GM19023 (cell line): Measurements from ENCODE around the gene RHBDD1.
A peak's percentile ranks its signal among the peaks of the same experiment; 100 is the strongest.

Source experiments
- ATAC-seq: cut with Tn5 transposase; IDR thresholded peaks from one replicate; pipeline ENCODE4 v1.9.1; 2021; ENCODE audit warnings: mild to moderate bottlenecking, moderate library complexity; ENCODE audit not compliant: unreplicated experiment

RHBDD1 gene, protein sequence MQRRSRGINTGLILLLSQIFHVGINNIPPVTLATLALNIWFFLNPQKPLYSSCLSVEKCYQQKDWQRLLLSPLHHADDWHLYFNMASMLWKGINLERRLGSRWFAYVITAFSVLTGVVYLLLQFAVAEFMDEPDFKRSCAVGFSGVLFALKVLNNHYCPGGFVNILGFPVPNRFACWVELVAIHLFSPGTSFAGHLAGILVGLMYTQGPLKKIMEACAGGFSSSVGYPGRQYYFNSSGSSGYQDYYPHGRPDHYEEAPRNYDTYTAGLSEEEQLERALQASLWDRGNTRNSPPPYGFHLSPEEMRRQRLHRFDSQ

DNA sequence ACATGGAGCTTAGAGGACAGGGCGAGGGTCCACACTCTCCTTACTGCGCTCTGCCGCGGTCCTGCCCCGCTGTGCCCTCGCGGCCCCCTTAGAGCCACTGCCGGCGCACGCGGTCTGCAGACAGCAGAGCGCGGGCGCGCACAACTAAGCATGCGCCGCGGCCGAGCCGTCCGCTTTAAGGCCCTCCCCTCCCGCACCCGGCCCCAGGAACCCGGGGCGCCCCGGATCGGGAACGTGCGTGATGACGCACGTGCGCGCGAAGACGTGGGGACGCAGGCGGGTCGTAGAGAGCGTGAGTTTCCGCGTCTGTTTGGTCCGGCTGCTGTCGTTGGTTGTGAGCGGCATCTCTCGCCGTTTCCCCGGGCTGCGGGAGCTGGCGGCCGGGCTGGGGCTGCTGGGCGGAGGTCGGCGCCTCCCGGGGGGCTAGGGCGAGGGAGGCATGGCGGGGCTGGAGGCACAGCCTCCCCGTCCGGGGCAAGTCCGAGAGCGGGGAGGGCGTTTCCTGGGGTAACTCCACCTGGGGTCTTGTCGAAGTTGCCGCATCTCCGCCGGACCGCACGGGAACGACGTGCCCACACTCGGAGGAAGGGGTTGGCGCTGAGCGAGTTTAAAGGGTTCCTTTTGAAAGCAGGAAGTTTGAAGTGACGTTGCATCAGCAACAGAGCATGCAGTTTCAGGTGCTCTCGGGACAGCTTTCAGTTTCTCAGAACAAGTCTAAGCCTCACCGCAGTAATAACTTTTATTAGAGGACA lies at the start of gene RHBDD1:
Gene RHBDD1, plus strand, starts transcription at position 259 of the 752 bp plus-strand sequence. CDS start 28,640 bp downstream, outside the sequence.
- ATAC-seq = peak; percentile 85

DNA sequence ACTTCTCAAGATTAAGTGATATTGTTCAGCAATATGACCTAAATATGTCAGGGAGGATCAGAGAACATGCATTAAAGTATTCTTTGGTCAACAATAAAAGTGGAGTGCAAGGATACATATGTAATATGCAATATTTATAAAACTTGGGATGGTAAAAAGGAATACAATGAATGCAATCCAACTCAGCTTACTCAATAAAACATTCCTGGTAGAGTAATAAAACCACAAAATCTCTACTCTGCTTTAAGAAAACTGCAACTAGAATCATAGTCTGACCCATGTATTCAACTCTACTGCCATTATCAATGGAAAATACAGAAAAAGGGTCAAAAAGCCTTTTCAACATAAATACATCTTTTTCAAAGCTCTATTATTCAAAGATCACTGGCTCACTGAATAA lies 47.8 kb upstream of the RHBDD1 start:
- ATAC-seq = no peak

DNA sequence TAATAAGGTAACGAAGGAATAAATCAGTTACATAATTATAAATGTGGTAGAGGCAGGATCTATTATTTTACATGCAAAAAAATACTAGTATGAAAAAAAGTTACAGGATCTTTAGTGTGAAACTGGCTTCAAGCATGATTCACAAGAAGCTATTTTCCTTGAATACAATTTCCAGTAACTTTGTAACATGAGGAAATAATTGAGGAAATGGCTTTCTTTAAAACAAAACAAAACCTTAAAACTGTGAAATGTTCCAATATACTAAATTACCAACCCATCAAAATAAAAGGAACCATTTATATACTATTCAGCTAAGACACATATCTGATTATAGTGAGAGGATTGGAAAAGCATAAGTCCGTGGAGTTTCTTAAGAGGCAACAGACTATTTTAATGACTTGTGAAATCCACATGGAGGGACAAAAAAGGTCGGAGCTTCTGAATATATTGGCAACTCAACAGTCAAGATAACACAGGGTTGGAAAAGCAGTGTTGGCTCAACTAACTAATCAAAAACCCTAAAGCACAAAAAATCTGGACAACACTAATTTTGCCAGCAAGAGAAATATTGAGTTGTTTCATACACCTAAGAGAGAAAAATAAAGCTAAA lies 46.9 kb upstream of the RHBDD1 start:
- no peak for ATAC-seq

DNA sequence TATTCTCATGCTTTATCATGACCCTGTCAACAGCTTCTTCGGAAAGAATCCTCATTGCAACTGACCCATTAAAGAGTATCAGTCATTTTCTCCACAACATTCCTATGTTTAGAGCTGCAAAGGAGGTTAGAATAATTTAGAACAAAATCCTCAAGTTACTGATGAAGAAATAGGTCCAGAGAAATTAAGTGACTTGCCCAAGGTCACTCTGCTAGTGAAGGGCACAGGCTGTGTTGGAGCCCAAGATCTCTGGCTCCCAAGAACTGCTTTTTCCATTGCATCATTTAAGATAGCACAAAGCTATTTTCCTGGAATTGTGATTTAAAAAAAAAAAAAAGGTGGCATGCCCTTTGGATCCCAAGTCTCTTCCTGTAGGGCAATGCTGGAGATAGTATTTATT lies 45.8 kb upstream of the RHBDD1 start:
- no peak for ATAC-seq

DNA sequence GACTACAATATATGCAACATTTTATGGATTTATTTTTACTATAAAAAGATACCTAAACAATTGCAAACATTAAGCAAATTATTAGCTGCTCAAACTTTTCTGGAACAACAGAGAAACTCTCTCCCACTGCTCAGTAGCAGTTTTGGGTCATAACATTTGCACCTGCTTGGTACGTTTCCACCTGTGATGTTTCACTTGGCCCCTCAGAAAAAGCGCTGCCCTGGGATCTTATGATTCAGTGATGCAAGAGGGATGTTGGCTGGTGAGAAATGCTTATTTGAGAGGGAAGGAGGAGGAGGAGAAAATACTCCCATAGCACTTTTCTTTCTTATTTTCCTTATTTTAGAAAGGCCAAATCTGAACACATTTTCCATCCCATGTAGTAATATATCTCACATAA lies 45.4 kb upstream of the RHBDD1 start:
- no peak for ATAC-seq

DNA sequence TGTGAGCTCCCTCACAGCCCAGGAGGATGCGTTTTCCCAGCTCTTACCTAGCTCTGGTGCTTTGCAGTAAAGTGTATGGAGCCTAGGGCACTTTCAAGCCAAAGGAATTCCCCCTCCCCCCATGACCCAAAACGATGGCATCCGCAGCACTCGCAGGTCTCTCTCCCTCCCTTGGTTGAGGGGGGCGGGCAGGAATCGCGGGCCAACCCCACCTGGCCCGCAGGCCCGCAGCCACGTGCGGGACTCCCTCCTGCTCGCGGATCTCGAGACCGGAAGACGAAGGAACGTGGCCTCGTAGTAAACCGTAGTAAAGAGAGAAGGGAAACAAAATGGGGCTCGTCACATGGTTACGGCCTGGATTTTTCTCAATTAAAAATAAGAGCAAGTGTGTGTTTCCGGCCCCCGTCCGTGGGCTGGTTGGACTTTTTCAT lies 44.8 kb upstream of the RHBDD1 start:
- ATAC-seq = peak; percentile 58

DNA sequence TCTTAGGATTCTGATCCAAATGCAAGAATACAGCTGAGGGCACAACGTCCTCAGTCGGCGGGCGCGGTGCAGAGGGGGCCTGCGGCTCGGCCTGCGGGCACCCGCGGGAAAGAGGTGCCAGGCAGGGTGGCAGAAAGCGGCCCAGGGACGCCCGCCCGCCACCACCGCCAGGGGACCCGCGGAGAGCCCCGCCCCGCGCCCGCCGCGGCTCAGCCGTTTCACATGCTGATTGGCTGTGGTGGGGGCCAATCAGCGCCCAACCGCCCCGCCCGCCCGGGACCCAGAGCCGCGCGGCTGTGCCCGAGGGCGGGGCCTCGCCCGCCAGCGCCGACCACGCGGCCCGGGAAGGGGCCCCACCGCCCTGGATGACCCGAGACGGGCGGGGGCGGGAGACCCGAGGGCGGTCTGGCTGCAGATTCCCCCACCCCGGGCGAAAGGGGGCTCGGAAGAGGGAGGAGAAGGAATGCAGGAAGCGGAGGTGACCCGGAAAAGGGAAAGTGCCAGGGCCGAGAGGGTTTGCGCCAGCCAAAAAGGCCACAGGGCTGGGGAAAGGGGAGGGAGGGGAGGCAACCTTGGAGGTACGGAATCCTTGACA lies 44.3 kb upstream of the RHBDD1 start:
- ATAC-seq = peak; percentile 99

DNA sequence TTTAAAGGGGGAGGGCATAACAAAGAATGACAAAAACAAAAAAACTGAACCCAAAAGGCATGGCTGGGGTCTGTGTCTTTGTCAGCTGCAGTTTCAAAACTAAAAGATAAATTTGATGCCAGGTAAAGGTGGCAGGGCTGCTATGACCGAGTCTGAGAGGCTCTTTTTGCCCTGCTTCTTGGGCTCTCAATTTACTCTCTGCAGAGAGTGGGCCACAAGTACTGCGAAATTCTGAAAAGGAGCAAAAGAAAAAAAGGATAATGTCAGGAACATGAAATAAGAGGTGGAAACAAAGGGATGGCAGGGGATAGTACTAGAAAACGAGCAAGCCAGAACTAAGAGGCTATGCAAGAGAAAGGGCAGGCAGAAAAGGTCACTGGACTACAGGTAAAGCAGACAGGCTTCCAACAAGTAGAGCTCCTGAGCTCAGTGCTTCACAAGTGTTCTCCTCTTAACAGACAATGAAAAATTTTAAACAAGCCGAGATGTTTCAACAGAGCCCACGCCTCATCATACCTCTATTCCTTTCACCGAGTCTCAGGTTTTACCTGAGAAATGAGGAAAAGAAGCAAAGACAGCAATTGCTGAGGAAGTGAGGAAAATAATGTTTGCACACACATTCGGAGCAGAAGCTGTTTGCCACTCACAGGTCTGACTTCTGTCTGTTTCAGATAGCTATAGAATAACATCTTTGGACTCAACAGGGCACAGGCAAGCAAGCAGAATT lies 43.5 kb upstream of the RHBDD1 start:
- no peak for ATAC-seq

DNA sequence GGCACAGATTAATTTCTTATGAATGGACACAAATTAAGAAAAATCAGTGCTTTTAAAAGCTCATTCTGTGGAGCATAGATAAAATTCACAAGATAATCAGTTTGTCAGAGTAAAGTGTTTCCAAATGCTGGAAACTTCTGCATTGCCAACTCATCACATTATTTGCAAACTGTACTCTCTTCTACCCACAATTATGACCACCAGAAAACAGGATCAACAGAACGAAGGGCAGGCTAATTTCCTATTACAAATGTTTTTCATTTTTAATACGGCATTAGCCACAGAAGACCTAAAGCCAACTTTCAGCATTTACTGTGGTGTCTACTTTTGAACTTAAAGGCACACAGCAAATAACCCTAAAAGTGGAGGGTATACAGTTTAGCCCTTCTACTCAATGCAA lies 42.2 kb upstream of the RHBDD1 start:
- no peak for ATAC-seq

DNA sequence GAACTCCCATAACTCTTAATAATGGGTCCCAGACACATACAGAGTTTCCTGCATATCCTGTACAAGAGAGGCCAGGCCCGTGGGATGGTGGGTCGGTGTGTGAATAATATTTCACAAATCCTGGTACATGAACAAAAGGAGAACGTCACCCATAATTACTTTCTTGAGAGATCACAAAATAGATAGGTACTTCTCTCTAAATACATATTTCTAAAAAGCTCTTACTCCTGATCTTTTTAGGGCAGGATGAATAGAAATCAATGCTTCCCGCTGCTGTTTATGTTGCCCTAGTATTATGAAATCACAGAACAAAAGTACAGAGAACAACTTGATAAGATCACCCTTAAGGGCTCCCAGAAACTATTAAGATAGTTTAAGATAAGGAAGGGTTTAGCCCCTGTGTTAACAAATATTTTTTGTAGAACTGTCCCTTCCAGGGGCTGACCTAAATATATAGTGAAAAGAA lies 41.6 kb upstream of the RHBDD1 start:
- ATAC-seq = no peak

DNA sequence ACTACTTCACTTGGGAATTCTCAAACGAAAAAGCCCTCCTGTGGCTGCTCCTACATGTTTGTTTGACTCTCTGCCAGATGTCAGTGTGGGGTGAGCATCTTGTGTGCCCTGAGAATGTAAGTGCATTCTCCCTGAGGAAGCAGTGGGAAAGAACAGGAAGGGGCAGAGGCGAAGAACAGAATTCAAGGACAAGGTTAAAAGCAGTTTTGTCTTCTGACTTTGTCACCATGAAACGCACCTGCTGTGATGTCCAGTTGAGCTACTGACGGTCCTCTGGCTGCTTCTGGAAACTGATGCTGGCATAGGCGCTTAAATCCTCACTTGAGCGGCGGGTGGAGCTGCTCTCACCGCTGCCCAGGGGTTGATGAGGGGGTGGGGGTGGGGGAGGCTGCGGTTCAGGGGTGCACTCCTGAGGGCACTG lies 41.1 kb upstream of the RHBDD1 start:
- no peak for ATAC-seq

DNA sequence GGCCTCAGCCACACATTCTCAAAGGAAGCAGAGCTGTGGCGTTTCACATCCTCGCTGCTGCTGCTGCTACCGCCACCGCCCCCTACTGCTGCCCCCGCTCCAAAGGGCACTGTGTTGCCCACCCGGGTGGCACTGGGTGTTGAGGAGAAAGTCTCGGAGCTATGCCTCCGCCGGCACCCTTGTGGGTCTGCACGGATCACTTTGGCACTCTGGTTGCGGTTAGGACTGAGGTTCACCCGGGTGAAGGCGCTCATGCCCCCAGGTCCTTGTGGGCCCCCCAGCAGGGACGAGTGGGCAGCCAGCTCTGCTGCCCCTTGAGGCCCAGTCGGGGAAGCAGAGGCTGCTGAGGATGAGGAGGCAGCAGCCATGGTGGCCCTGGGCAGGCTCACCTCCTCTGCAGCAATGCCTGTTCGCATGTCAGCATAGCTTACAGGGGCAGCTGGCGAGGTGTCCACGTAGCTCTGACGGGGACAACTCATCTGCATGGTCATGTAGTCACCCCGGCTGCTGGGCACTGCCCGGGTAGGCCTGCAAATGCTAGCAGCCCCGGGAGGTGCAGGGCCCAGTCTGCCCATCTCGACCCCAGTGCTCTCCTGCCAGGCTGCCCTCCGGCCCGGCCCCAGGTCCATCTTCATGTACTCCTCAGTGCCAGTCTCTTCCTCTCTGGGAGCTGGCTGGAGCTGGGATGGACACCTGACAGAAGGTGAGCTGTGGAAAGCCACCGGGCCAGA lies 40.4 kb upstream of the RHBDD1 start:
- no peak for ATAC-seq

DNA sequence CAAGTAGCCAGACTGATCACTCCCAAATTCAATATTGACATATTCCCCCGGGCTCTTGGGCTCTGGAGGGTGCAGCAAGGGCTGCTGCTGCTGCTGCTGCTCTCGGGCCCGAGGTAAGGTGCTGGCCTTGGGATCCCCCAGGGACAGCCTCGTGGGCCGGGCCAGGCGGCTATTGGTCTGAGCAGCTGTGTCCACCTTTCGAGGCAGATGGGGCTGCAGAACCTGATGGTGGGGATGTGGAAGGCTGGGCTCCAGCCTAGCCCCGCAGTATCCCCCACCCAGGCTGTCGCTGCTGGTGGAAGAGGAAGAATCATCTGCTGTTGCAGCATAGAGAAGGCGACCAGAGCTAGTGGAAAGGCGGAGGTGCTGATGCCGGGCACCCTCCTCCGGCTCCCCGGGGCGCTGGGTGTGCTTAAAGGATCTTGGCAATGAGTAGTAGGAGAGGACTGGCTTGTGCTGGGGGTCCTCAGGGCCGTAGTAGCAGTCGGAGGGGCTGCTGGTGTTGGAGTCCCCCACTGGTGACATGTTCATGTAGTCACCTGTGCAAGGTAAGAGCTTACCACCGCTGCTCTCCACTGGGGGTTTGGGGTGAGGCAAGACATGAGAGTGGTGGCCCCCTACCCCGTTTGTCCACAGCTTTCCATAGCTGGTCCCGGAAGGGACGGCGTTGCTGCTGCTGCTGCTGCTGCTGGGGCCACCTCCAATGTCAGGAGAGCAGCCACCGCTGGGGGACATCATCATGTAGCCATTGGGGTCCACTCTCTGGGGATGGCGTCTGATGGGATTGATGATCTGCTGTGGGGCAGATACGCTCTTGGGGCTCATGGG lies 39.6 kb upstream of the RHBDD1 start:
- no peak for ATAC-seq

DNA sequence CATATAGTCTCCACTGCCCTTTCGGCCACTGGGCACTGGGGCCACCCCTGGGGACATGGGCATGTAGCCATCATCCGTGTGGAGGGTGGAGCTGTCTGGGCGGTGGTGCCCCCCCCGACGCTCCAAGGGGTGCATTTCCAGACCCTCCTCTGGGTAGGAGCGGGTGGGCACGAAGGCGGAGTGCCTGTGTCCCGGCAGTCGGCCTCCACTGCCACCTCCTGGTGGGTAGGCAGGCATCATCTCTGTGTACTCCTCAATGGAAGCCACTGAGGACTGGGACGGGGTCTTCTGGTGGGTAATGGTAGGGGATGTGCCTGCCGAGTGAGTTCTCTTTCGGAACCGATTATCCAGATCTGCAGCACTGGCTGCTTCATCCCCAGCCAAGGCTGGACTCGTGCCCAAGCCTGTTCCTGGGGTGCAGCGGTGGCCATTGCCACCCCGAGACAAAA lies 39.0 kb upstream of the RHBDD1 start:
- no peak for ATAC-seq

DNA sequence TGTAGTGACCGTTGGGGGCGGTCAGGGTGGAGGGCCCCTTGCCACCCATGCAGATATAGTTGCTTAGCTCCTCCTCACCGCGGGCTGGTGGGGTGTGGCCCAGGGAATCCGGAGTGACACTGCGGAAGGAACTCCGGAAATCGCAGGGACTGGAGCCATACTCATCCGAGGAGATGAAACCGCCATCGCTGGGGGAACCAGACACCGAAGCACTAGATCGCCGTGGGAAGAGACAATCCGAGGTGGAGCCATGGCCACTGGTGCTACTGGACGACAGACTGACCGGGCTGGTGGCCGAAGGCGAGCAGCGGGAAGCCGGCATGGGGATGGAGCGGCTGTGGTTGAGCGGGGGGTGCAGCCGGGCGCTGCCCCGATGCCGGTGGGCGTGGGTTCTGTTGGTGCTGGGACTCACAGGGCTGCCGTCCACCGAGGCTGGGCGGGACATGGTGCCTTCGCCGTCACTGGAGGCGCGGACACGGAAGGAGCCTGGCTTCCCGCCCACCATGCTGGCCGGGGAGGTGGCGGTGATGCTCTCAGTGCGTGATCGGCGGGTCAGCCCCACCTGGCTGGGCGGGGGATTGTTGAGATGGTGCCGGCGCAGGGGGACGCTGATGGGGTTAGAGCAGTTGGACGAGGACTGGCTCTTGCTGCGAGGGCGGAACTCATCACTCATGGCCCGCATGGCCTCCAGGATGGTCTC lies 38.4 kb upstream of the RHBDD1 start:
- ATAC-seq = no peak

DNA sequence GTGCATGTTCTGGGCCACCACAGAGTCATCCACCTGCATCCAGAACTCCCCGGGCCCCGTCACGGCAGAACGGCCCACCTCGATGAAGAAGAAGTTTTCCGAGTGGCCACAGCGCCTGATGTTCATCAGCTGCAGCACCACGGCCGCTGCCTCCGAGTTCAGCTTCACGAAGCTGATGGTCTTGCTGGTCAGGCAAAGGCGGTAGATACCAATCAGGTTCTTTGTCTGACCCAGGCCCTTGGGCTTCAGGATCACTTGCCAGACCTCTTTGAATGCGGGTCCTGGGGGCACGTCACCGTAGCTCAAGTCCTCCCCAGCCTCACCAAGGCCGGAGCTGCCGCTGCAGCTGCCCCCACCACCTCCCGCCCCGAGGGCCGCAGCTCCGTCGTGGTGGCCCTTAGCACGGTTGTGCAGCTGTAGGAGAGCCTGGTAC lies 37.8 kb upstream of the RHBDD1 start:
- ATAC-seq = no peak

DNA sequence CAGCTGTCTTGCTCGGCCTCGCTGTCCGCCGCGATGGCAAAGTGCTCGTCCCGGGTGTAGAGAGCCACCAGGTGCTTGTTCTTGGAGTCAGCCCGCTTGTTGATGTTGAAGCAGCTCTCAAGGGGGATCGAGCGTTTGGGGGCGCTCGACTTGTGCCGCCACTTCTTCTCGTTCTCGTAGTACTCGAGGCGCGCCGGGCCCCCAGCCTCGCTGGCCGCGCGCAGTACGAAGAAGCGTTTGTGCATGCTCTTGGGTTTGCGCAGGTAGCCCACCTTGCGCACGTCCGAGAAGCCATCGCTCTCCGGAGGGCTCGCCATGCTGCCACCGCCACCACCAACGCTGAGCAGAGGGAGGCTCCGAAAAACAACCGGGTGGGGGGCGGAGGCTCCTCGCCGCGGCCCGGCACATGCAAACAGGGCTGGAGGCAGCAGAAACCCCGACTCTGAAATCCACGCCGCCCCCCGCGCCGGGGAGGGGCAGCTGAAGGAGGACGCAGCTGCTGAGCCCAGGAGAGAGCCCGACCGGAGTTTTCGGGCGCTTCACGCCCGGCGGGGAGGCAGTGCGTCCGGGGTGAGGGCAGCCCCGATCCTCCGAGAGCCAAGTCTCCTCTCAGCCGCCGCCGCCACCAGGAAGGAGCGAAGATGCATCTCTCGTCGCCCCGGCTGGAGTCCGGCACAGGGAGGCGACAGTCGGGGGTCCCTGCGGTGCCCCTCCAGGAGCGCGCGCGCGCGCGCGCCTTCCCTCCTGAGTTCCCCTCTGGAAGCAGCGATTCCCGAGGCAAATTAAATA lies 37.2 kb upstream of the RHBDD1 start:
- ATAC-seq = peak; percentile 21
